ENCODE measurements around the gene ENOX2.

GRCh38 chrX:130789793-130790192 lies 113.2 kb downstream of the ENOX2 start:
- no peak for TF ChIP-seq BHLHE40 (IDR thresholded peaks at IDR 0.05; ENCODE audit: borderline replicate concordance)
- TF ChIP-seq FOXK2 (IDR thresholded peaks at IDR 0.05) = no peak
- TF ChIP-seq LEF1 (IDR thresholded peaks at IDR 0.05; ENCODE audit: borderline replicate concordance) = no peak
- no peak for TF ChIP-seq TARDBP (IDR thresholded peaks at IDR 0.05)
- TF ChIP-seq PKNOX1 (IDR thresholded peaks at IDR 0.05) = no peak
- TF ChIP-seq FOXM1 (IDR thresholded peaks at IDR 0.05; ENCODE audit: borderline replicate concordance) = no peak
- no peak for TF ChIP-seq ARNT (IDR thresholded peaks at IDR 0.05)
- TF ChIP-seq ZNF384 (IDR thresholded peaks at IDR 0.05) = no peak
- no peak for TF ChIP-seq SUZ12 (IDR thresholded peaks at IDR 0.05)

All from HEK293T (cell line).